ENCODE results near the gene STUB1. TPM values are rescaled to one million over a fixed set of nuclear protein-coding genes. Genes with fewer than 3 reads are reported as not detected.

Gene STUB1
- total RNA-seq, 3 donors from 2014 or later, result 127 to 184 (median 175) TPM

DNA sequence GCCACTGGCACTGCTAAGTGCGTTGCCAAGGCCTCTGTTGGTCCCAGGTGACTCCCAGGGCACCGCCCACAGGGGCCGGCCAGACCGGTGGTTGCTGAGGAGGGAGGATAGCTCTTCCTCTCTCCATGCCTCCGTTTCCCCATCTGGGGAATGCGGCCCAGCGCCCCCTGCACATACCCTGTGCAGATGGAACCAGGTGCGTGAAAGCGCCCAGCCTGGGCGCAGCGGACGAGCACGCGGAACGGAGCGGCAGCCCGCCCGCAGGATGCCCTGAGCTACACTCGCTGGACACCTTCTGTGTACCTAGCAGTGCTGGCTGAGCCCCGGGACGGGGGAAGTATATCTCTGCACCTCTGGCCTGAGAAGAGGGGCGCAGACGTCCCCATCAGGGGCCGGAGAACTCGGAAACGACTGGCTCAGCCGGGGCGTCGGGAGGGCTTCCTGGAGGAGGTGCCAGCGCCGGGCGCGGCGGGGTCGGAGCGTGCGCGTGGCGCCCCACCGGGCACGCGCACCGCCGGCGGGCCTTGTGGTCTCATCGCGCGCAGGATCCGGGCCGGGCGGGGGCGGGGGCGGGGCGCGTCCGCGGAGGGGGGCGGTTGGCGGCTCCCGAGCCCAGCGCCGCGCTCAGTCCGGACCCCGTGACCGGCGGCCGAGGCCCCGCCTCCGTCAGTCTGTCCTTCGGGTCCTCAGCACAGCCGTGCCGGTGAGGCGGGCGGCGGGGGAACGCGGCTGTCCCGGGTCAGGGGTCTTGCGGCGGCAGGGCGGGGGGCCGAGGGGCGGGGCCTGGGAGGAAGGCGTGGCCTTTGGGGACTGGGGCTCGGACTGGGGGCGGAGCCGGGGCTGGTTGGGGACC is 46.5 kb downstream of the STUB1 start, which contains the start of the genes CCDC78 and HAGHL:
Gene CCDC78 (minus strand): TSS at position 6 of the 853 bp plus-strand sequence. CDS start 76 bp downstream, outside the sequence.
Gene HAGHL (plus strand): TSS at position 669 of the 853 bp plus-strand sequence. CDS start 404 bp downstream, outside the sequence.
- H3K4me3 ChIP-seq, result peak within 1 kb of the TSS; percentile 40 to 77 (median 61)
- no peaks in the 10 kb centered on the region for H3K27me3 ChIP-seq
- H3K36me3 ChIP-seq, result no peaks in the 10 kb centered on the region
- H3K4me1 ChIP-seq, result peaks cover 4 to 18% of the 10 kb centered on the region in 2 donors
- intact Hi-C loops (cut with DNase I; ENCODE audit: low total_unique reads), result no loop called here
- peak within 1 kb of the TSS in 1 of 2 donors; percentile 40 for H3K27ac ChIP-seq
- H3K9me3 ChIP-seq, result no peaks in the 10 kb centered on the region
- DNase-seq (ENCODE audit: low spot score in 2 of 2), result no peak
- TF ChIP-seq POLR2AphosphoS5 (IDR thresholded peaks at IDR 0.05), result no peak

DNA sequence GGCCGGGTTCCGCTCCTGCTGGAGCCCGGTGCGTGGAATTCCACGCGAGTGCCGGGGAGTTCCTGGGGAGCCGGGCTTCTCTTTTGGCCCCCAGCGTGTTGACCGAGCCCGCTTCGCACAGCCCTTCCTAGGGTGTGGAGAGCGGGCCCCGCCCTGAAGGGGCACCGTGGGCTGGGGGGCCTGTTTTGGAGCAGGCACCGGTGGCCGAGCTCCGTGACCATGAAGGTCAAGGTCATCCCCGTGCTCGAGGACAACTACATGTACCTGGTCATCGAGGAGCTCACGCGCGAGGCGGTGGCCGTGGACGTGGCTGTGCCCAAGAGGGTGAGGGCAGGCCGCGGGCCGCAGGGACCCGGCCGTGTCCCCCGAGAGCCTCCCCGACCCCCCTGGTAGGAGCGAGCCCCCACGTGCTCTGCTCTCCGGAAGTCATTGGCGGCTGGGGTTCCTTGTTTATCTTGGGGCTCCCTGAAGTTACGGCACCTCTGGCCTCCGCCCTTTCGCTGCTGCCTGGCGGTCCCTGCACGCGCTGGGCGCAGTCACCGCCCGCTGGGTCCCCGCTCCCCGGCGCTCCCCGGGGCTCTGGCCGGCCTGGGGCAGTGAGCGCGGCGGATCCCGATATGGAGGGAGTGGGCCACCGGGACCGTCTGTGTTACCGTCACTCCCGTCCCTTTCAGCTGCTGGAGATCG is 47.2 kb downstream of the STUB1 start:
- Histone ChIP-seq H3K4me3 (peak overlapping the region; percentile 40 to 77 (median 61)), H3K27ac (peak overlapping the region in 1 of 2 donors; percentile 40), H3K36me3 (no peaks in the 10 kb centered on the region), H3K9me3 (no peaks in the 10 kb centered on the region), H3K4me1 (peaks cover 0 to 16% of the 10 kb centered on the region in 2 donors), H3K27me3 (no peaks in the 10 kb centered on the region)
- DNase-seq (ENCODE audit: low spot score in 2 of 2), result no peak
- intact Hi-C loops (cut with DNase I; ENCODE audit: low total_unique reads), result no loop called here
- TF ChIP-seq, protein P1, sequence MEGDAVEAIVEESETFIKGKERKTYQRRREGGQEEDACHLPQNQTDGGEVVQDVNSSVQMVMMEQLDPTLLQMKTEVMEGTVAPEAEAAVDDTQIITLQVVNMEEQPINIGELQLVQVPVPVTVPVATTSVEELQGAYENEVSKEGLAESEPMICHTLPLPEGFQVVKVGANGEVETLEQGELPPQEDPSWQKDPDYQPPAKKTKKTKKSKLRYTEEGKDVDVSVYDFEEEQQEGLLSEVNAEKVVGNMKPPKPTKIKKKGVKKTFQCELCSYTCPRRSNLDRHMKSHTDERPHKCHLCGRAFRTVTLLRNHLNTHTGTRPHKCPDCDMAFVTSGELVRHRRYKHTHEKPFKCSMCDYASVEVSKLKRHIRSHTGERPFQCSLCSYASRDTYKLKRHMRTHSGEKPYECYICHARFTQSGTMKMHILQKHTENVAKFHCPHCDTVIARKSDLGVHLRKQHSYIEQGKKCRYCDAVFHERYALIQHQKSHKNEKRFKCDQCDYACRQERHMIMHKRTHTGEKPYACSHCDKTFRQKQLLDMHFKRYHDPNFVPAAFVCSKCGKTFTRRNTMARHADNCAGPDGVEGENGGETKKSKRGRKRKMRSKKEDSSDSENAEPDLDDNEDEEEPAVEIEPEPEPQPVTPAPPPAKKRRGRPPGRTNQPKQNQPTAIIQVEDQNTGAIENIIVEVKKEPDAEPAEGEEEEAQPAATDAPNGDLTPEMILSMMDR (IDR thresholded peaks at IDR 0.05), result no peak
- TF ChIP-seq POLR2AphosphoS5 (IDR thresholded peaks at IDR 0.05), result no peak
- no peak for TF ChIP-seq POLR2A (IDR thresholded peaks at IDR 0.05)

DNA sequence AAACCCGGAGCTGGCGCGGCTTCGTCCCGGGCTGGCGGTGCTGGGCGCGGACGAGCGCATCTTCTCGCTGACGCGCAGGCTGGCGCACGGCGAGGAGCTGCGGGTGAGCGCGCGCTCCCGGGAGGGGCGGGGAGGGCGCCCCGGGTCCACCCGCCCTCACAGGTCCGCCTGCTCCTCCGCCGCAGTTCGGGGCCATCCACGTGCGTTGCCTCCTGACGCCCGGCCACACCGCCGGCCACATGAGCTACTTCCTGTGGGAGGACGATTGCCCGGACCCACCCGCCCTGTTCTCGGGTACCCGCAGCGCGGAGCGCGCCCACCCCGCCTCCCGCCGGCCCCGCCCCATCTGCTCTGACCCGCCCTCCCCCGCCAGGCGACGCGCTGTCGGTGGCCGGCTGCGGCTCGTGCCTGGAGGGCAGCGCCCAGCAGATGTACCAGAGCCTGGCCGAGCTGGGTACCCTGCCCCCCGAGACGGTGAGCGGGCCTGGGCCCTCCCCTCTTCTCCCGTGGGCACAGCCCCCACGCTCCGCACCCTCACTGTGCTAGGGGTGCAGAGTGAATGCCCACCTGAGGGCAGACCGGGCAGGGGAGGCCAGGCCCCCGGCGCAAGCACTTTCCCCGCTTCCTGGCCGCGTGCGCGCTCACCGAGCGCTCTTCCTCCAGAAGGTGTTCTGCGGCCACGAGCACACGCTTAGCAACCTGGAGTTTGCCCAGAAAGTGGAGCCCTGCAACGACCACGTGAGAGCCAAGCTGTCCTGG is 48.1 kb downstream of the STUB1 start:
- TF ChIP-seq, protein P1 (IDR thresholded peaks at IDR 0.05), result no peak
- no peak for TF ChIP-seq POLR2A (IDR thresholded peaks at IDR 0.05)
- no peak for TF ChIP-seq POLR2AphosphoS5 (IDR thresholded peaks at IDR 0.05)
- peak overlapping the region; percentile 40 to 77 (median 61) for H3K4me3 ChIP-seq
- peak in 1 of 2 donors; percentile 48 for DNase-seq (ENCODE audit: low spot score in 2 of 2)
- H3K27me3 ChIP-seq, result no peaks in the 10 kb centered on the region
- intact Hi-C loops (cut with DNase I; ENCODE audit: low total_unique reads), result no loop called here
- H3K36me3 ChIP-seq, result no peaks in the 10 kb centered on the region
- peak overlapping the region in 1 of 2 donors; percentile 40 for H3K27ac ChIP-seq
- H3K4me1 ChIP-seq, result peaks cover 0 to 16% of the 10 kb centered on the region in 2 donors
- no peaks in the 10 kb centered on the region for H3K9me3 ChIP-seq

DNA sequence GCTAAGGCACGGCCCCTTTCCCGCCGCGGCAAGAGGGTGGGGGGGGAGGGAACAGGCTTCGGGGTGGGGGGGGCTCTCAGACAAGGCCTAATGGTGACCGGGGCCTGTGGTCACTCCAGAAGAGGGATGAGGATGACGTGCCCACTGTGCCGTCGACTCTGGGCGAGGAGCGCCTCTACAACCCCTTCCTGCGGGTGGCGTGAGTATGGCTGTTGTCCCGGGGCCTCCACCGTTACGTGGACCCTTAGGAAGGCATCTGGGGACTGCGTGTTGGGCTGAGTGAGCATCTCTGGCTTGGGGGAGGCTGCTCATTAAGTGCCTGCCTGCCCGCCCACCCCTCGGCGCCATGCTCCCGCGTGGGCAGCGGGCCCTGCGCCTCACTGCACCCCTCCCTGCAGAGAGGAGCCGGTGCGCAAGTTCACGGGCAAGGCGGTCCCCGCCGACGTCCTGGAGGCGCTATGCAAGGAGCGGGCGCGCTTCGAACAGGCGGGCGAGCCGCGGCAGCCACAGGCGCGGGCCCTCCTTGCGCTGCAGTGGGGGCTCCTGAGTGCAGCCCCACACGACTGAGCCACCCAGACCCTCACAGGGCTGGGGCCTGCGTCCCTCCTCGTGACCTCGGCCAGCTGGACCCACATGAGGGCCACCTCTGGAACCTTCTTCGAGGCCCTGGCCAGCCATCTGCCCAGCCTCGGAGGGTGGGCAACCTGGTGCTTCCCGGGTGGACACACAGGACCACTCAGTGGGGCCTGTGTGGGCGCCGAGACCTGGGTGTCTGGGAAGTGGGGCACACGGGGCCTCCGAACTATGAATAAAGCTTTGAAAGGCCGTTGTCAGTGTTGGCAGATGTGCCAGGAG is 48.9 kb downstream of the STUB1 start:
- intact Hi-C loops (cut with DNase I; ENCODE audit: low total_unique reads), result no loop called here
- Histone ChIP-seq H3K4me1 (peaks cover 0 to 16% of the 10 kb centered on the region in 2 donors), H3K36me3 (no peaks in the 10 kb centered on the region), H3K4me3 (peak overlapping the region in 2 of 3 donors; percentile 61 to 77), H3K27ac (no peak overlapping the region), H3K9me3 (no peaks in the 10 kb centered on the region), H3K27me3 (no peaks in the 10 kb centered on the region)
- TF ChIP-seq POLR2AphosphoS5 (IDR thresholded peaks at IDR 0.05) (no peak), POLR2A (IDR thresholded peaks at IDR 0.05) (no peak)
- TF ChIP-seq, protein P1 (IDR thresholded peaks at IDR 0.05), result no peak
- no peak for DNase-seq (ENCODE audit: low spot score in 2 of 2)
